Stomach smooth muscle (tissue), 2 donors: ENCODE data around the gene APLP2.
A peak's percentile ranks its signal among the peaks of the same experiment; 100 is the strongest.

Experiments
- H3K27ac ChIP-seq: one replicate; pipeline ENCODE4 v1.7.0; 2013; ENCODE audit warnings: mild to moderate bottlenecking, low read length, inconsistent platforms
- H3K27me3 ChIP-seq, 2 donors: one replicate each; pipeline ENCODE4 v1.7.0; 2013; ENCODE audit warnings: low read length in 2 of 2; ENCODE audit not compliant: insufficient read depth in 2 of 2, control insufficient read depth in 1 of 2
- H3K36me3 ChIP-seq, 2 donors: one replicate each; pipeline ENCODE4 v1.7.0; 2013; ENCODE audit warnings: low read length in 2 of 2; ENCODE audit not compliant: control insufficient read depth in 2 of 2, insufficient read depth in 2 of 2
- H3K4me1 ChIP-seq: one replicate; pipeline ENCODE4 v1.7.0; 2013; ENCODE audit warnings: low read length; ENCODE audit not compliant: control insufficient read depth, insufficient read depth
- H3K4me3 ChIP-seq, 2 donors: one replicate each; pipeline ENCODE4 v1.7.0; 2013; ENCODE audit warnings: low read length in 2 of 2
- H3K9ac ChIP-seq, 2 donors: one replicate each; pipeline ENCODE4 v1.7.0; 2013; ENCODE audit warnings: low read length in 2 of 2, mild to moderate bottlenecking in 1 of 2
- H3K9me3 ChIP-seq, 2 donors: one replicate each; pipeline ENCODE4 v1.7.0; 2013; ENCODE audit warnings: low read length in 2 of 2; ENCODE audit not compliant: control insufficient read depth in 2 of 2
- donor health status: healthy.
- donor health status: Pancreatic carcinoma.

Gene APLP2

GRCh38 chr11:130159139-130159538 lies 89.4 kb downstream of the APLP2 start:
- Histone ChIP-seq H3K36me3 (no peaks in the 10 kb centered on the region), H3K9ac (no peak overlapping the region), H3K27me3 (peaks cover 30 to 41% of the 10 kb centered on the region in 2 donors), H3K4me3 (no peak overlapping the region), H3K4me1 (peaks cover 13% of the 10 kb centered on the region), H3K27ac (no peak overlapping the region), H3K9me3 (no peaks in the 10 kb centered on the region)

DNA sequence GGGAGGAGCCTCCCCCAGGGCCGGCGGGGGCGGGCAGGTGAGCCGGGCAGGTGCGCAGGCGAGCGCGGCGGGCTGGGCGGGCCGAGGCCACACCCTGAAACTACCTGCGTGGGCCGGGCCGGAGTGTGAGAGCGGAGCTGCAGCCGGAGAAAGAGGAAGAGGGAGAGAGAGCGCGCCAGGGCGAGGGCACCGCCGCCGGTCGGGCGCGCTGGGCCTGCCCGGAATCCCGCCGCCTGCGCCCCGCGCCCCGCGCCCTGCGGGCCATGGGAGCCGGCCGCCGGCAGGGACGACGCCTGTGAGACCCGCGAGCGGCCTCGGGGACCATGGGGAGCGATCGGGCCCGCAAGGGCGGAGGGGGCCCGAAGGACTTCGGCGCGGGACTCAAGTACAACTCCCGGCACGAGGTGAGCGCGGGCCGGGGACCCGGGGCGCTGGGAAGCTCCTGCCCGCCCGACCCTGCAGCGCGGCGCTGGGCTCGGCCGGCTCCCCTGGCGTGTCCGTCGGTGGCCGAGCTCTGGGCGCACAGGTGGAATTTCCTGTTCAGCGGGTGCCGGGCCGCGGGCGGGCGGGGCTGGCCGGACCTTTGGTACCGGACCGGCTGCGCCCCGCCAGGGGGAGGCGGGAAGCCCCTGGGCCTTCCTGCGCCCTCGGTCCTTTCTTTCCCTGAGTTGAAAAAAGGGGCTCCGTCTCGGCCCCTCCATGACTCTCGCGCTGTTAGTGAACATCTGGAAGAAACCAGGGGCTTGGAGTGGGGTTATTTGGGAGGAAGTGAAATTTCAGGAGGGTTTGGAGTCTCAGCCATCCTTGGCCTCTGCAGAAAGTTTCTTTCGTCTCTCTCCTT lies 90.2 kb downstream of the APLP2 start, which contains the start of gene ST14:
TSS of gene ST14 (plus strand) at position 126 of the 841 bp plus-strand sequence. CDS start at position 324, 198 bp downstream.
- Histone ChIP-seq H3K4me1 (peaks cover 13% of the 10 kb centered on the region), H3K4me3 (peak within 1 kb of the TSS in 1 of 2 donors; percentile 57), H3K9me3 (no peaks in the 10 kb centered on the region), H3K36me3 (no peaks in the 10 kb centered on the region), H3K27ac (no peak within 1 kb of the TSS), H3K9ac (no peak within 1 kb of the TSS), H3K27me3 (peaks cover 30 to 41% of the 10 kb centered on the region in 2 donors)

- H3K27ac ChIP-seq: no peak overlapping the region
- H3K9me3 ChIP-seq: no peaks in the 10 kb centered on the region
- no peaks in the 10 kb centered on the region for H3K36me3 ChIP-seq
- H3K27me3 ChIP-seq: peaks cover 30 to 43% of the 10 kb centered on the region in 2 donors
- no peak overlapping the region for H3K9ac ChIP-seq
- peak overlapping the region in 1 of 2 donors; percentile 44 for H3K4me3 ChIP-seq
- peaks cover 13% of the 10 kb centered on the region for H3K4me1 ChIP-seq
These were observed 90.9 kb downstream of the APLP2 start for GRCh38 chr11:130160498-130161155.

GRCh38 chr11:130161441-130162145 lies 91.9 kb downstream of the APLP2 start:
- Histone ChIP-seq H3K27me3 (peaks cover 34 to 43% of the 10 kb centered on the region in 2 donors), H3K36me3 (no peaks in the 10 kb centered on the region), H3K27ac (no peak overlapping the region), H3K4me1 (peaks cover 13% of the 10 kb centered on the region), H3K9ac (no peak overlapping the region), H3K4me3 (no peak overlapping the region), H3K9me3 (no peaks in the 10 kb centered on the region)

- no peaks in the 10 kb centered on the region for H3K36me3 ChIP-seq
- H3K27me3 ChIP-seq: peaks cover 34 to 43% of the 10 kb centered on the region in 2 donors
- no peak overlapping the region for H3K9ac ChIP-seq
- no peak overlapping the region for H3K4me3 ChIP-seq
- H3K4me1 ChIP-seq: peaks cover 13% of the 10 kb centered on the region
- no peak overlapping the region for H3K27ac ChIP-seq
- no peaks in the 10 kb centered on the region for H3K9me3 ChIP-seq
These were observed 93.0 kb downstream of the APLP2 start for GRCh38 chr11:130162733-130163132.

DNA sequence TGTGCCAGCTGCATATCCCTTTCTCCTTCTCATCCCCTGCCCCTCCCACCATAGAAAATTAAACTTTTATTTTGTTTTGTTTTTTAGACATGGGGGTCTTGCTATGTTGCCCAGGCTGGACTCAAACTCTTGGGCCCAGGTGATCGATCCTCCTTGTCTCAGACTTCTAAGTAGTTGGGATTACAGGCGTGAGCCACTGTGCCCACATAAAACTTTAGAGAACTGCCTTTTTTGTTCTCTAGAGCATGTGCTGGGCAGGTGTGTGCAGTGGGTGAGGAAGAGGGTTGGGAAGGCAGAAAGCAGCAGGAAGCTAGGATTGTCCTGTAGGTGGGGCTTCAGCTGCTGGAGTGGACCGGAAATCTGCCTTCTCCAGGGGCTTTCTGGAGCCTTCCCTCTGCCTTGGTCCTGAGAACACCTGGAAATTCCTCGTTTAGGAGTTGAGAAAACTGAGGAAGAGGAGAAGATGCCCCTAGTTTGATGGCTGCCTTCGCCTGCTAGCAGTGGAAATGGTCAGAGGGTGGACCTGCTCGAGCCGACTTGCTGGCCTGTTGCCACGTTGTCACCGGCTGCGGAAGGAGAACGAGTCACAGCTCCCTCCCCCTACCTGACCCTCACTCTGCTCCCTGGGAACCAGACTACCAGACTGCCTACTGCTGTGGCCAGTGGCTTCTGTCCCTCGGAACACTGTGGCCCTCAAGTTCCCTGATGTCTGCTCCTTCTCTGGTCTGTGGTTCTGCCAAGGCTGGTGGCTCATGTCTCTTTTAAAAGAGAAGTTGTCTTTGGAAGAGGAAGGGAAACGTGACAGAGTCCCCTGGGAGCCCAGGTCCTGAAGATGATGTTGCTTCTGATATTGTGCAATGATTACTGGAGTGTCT lies 93.9 kb downstream of the APLP2 start:
- no peaks in the 10 kb centered on the region for H3K36me3 ChIP-seq
- H3K4me3 ChIP-seq: no peak overlapping the region
- no peak overlapping the region for H3K9ac ChIP-seq
- H3K9me3 ChIP-seq: no peaks in the 10 kb centered on the region
- H3K27ac ChIP-seq: no peak overlapping the region
- H3K27me3 ChIP-seq: peaks cover 34 to 42% of the 10 kb centered on the region in 2 donors
- peaks cover 13% of the 10 kb centered on the region for H3K4me1 ChIP-seq

GRCh38 chr11:130164221-130164570 lies 94.5 kb downstream of the APLP2 start:
- no peak overlapping the region for H3K9ac ChIP-seq
- H3K27ac ChIP-seq: no peak overlapping the region

GRCh38 chr11:130165601-130166456 lies 96.1 kb downstream of the APLP2 start:
- Histone ChIP-seq H3K4me1 (no peaks in the 10 kb centered on the region), H3K9me3 (no peaks in the 10 kb centered on the region), H3K36me3 (no peaks in the 10 kb centered on the region), H3K9ac (no peak overlapping the region), H3K27ac (no peak overlapping the region), H3K4me3 (no peak overlapping the region), H3K27me3 (peaks cover 16 to 39% of the 10 kb centered on the region in 2 donors)

More at GRCh38 chr11:130164221-130164570, 94.5 kb downstream of the APLP2 start:
- Histone ChIP-seq H3K4me1 (peaks cover 13% of the 10 kb centered on the region), H3K4me3 (no peak overlapping the region), H3K27me3 (peaks cover 29 to 39% of the 10 kb centered on the region in 2 donors), H3K9me3 (no peaks in the 10 kb centered on the region), H3K36me3 (no peaks in the 10 kb centered on the region)

- peaks cover 10 to 34% of the 10 kb centered on the region in 2 donors for H3K27me3 ChIP-seq
- H3K9ac ChIP-seq: no peak overlapping the region
- H3K36me3 ChIP-seq: no peaks in the 10 kb centered on the region
- H3K9me3 ChIP-seq: no peaks in the 10 kb centered on the region
- no peaks in the 10 kb centered on the region for H3K4me1 ChIP-seq
- no peak overlapping the region for H3K4me3 ChIP-seq
- no peak overlapping the region for H3K27ac ChIP-seq
These were observed 96.7 kb downstream of the APLP2 start for GRCh38 chr11:130166457-130166784.
